OCI-M2 (cell line): ENCODE data around the gene CRACDL.

Experiments used
- DNase-seq: peaks from one replicate; lab custom pipeline; 2025; ENCODE audit not compliant: unreplicated experiment; lab: John Stamatoyannopoulos, UW

The CRACDL gene

GRCh38 chr2:98927027-98927426 is 9.0 kb downstream of the CRACDL start:
- DNase-seq, result no peak

DNA sequence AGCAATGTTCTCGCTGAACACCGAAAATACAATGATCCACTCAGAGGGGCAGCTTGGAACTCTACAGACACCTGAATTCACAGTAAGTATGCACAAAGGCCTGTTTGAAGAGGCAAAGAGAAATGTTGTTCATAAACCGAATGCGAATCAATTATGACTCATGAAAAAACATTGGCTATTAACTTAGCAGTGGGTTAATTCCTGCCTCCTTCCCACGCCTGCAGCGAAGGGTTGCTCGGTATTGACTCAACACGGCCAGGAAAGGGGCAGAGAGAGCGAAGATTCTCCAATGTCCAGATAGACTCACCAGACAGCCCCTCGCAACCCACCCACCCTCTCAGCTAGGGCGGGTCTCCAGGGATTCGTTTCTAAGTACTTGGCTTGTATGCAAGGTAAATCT is 9.4 kb downstream of the CRACDL start:
- DNase-seq, result no peak

DNA sequence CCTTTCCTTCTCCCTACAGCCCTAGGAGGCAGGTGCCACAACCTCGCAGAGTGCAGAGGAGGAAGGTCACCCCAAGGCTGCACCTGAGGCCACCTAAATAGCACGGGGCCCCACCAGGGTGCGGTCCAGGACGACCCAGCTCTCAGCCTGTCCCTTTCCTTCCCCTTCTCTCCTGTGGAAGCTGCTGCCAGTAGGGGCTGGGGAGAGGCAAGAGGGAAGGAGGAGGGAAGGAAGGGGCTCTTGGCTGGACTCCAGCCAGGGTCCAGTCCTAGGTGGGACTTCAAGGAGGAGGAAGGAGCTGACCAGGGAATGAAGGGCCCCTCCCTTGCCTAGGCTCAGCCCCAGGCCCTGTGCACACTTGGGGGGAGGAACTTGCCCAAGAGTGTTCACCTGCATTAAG is 11.1 kb downstream of the CRACDL start:
- no peak for DNase-seq

DNA sequence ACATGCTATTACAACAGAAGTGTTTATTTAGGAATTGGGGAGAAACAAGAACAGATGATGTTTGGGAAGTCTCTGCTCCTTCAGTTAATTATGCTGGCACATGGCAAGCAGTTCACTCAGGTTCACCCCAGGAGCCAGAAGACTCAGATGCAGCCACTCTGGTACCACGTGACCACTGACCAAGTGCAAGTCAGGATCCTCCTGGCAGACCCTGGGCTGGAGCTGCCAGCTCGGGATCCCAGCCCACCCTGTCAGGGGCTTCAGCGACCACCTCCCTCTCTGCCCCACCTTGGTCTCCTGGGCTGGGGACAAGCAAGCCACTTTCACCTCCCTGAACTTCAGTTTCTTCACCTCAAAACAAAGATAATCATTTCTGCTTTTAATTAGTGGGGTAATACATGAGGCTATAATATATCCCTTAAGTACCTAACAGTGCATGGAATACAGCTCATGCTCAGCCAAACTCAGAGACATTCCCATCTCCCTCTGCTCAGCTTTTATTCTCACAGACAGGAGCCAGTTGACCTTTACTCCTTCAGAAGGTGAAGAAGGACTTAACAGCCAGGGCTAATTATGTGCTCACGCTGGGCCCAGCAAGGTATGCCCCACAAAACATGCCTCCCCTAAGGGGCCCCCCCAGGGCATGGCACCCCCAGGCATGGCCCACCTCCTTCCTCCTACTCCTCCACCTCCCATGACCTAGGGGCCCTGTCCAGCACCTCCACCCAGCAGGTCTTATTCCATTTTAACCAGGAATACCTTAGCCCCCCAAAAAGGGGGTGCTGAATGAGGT is 11.8 kb downstream of the CRACDL start:
- no peak for DNase-seq

GRCh38 chr2:98923244-98923940 is 12.6 kb downstream of the CRACDL start:
- no peak for DNase-seq

DNA sequence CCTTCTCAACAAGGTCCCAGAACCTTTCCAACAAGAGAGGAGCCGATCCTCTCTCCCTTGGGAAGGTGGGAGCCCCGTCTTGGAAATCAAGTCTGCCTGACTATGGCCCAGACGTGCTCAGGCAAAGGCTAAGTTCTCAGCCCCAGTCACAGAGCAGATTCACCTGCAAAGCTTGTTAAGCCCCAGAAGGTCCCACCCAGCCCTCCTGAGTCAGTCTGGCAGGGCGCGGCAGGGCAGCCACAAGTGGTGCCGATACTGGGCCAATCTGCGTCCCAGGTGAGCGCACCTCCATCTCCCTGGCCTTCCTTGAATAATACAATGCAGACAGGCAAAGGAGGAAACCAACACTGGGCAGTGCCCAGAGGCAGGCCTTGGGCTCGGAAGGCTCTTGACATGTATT is 15.0 kb downstream of the CRACDL start:
- no peak for DNase-seq

- no peak for DNase-seq
Observed at GRCh38 chr2:98917031-98917471, 19.0 kb downstream of the CRACDL start.

- DNase-seq, result no peak
Observed at GRCh38 chr2:98915751-98916358, 20.2 kb downstream of the CRACDL start.

DNA sequence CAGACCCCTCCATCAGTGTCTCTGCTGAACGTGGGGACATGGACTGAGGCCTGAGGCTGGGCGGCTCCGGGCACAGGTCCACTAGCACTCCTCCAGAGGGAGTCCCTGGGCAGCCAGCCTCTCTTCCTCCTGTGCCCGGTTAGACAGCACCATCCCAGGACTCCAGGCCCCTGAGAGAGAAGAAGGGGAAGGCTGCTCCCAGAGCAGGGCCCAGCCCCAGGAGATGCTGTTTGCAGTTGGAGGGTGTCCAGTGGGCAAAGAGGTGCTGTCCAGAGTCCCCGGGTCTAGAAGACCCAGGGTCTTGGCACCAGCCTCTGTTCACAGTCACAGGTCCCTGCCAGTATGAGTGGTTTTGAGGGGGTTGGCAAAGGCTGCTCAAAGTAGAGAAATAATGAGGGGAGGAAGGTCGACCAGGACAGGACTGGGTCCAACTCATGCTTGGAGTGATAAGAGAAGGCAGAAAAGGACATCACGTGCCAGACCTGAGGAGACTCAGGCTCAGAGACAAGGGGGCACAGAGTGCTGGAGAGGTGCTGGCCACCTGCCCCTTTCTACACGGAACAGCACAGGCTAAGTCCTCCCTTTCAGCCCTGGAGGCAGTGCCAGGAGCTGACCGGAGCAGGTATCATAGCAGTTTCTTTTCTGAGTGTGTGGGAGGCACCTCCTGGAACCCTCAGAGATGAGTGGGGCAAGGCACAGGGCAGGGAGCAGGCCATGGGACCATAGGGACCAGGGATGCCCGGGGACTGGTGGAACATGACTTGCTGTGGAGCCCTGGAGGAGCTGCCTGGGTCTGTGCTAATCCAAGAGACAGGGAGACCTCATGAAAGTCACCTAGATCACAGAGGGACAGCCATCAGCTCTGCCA is 21.1 kb downstream of the CRACDL start:
- no peak for DNase-seq

GRCh38 chr2:98913916-98914712 is 21.9 kb downstream of the CRACDL start:
- no peak for DNase-seq

GRCh38 chr2:98912957-98913915 is 22.8 kb downstream of the CRACDL start:
- DNase-seq, result no peak

DNA sequence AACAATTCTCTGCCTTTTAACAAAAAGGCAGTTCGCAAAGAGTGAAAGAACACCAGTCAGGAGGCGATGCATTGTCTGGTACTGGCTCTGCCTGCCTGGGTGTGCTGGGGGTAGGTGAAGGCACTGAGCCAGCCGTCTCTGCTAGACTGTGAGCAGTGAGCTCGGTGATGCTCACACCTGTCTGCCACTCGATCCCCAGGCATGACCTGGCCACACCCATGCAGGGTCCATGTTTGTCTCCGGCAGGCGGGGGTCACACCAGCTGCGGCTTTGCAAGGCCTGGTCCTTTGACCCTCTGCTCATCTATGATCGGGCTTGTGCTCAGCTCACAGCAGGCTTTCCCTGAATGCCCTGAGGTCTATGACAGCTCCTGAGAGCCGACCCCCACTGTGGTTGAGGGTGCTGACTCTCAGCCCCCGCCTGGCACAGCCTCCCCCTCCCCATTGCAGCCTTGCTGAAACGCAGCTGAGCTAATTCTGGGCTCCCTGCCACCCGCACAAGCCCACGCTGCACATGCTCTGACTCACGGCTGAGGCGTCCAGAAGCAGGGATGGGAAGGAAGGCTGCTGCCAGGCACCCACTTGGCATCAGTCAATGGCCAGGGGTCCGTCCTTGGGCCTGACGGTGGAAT is 23.7 kb downstream of the CRACDL start:
- DNase-seq, result no peak

- DNase-seq, result no peak
Observed at GRCh38 chr2:98911376-98912154, 24.5 kb downstream of the CRACDL start.

DNA sequence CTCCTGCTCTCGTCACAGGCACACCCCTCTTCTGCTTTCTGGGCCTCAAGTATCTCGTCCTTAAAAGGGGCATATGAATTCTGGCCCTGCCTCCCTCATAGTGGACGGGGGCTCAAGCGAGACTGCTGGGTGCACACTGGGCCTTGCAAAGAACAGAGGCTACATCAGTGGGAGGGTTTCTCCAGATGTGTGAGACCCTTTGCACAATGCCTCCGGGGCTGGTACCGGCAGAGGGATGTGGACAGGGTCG is 25.0 kb downstream of the CRACDL start:
- no peak for DNase-seq

- no peak for DNase-seq
Observed at GRCh38 chr2:98910349-98911125, 25.5 kb downstream of the CRACDL start.

DNA sequence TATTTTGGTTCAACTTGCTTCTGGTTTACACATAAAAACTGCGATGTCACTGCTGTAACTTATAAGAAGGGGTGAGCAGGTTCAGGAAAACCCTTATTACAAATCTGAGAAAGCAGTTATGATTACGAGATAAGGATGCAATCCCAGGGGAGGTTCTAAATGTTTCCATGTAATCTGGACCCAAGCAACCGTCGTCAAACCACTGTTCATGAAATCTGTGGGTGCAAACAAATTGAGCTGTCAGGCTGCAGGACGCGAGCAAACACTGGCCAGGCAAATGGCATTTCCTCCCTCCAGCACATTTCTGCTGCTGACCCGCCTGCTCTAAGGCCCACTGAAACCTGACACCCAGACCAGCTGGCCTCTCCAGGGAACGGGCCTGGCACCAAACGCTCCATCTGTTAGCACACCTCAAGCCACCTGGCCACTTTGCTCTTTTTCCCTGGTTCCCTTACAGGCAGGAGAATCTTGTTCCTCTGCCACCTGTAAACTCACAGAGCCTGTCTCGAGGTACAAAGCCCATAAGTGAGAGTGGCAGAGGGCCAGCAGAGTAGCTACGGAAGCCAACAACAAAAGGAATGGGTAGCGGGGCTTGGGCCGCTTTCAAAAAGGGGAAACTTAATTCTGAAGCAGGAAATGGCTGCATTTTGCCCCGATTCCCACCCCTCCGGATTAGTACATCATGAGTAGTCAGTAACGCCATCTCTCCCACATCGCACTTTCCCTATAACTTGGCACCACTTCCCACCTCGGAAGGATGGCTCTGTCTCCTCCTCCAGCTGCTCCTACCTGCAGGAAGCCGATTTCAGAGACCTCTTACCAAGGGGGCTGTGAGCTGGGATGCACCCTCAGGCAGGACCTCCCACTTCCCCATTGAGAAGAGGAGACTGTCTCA is 26.5 kb downstream of the CRACDL start:
- no peak for DNase-seq

- DNase-seq, result no peak
Observed at GRCh38 chr2:98908931-98909316, 27.1 kb downstream of the CRACDL start.
